ENCODE results near the gene ABHD14A. TPM values are rescaled to one million over a fixed set of nuclear protein-coding genes. Genes with fewer than 3 reads are reported as not detected.

The ABHD14A gene
- total and polyA plus RNA-seq, 2 of the 13 experiments (the other 11 are each of a cell fraction or from before 2014, with no cell fraction given), result 29.5 to 46.9 TPM

GRCh38 chr3:51982352-51982837, 7.5 kb downstream of the ABHD14A start (continued):
- TF ChIP-seq DMTF1 (CRISPR knock-in tag; IDR thresholded peaks at IDR 0.05) (no peak), NR1H2 (CRISPR knock-in tag; IDR thresholded peaks at IDR 0.05; ENCODE audit: borderline replicate concordance, low read depth) (no peak), IRF2 (CRISPR knock-in tag; IDR thresholded peaks at IDR 0.05) (0 out of 2 replicates have a peak, but pooled peaks have one; percentile 54), ZBTB8A (CRISPR knock-in tag; IDR thresholded peaks at IDR 0.05; ENCODE audit: borderline replicate concordance, low read depth) (no peak), ZNF180 (CRISPR knock-in tag; IDR thresholded peaks at IDR 0.05; ENCODE audit: borderline replicate concordance, low read depth) (no peak), TOPORS (CRISPR knock-in tag; IDR thresholded peaks at IDR 0.05) (no peak), ZNF879 (CRISPR knock-in tag; IDR thresholded peaks at IDR 0.05) (no peak), ZNF234 (CRISPR knock-in tag; conservative IDR thresholded peaks at IDR 0.05) (no peak), RARA (CRISPR knock-in tag; IDR thresholded peaks at IDR 0.05) (peak; percentile 71; the same call in 1 of the 2 replicates), TFDP1 (CRISPR knock-in tag; IDR thresholded peaks at IDR 0.05; ENCODE audit: borderline replicate concordance) (0 out of 2 replicates have a peak, but pooled peaks have one; percentile 59), ZNF772 (CRISPR knock-in tag; IDR thresholded peaks at IDR 0.05) (no peak), ZNF674 (CRISPR knock-in tag; IDR thresholded peaks at IDR 0.05; ENCODE audit: low read depth) (no peak), YEATS2 (CRISPR knock-in tag; IDR thresholded peaks at IDR 0.05; ENCODE audit: borderline replicate concordance) (peak; percentile 77; the same call in 1 of the 2 replicates), SP1 (IDR thresholded peaks at IDR 0.05) (no peak), SP1 (CRISPR knock-in tag; IDR thresholded peaks at IDR 0.05) (peak; percentile 68), CEBPG (CRISPR knock-in tag; IDR thresholded peaks at IDR 0.05) (peak; percentile 16; the same call in 1 of the 2 replicates), ZNF530 (CRISPR knock-in tag; IDR thresholded peaks at IDR 0.05; ENCODE audit: low read depth) (no peak), ZNF878 (CRISPR knock-in tag; IDR thresholded peaks at IDR 0.05) (no peak), THAP7 (CRISPR knock-in tag; IDR thresholded peaks at IDR 0.05) (no peak), HNRNPH1 (optimal IDR thresholded peaks at IDR 0.05; ENCODE audit: low read depth, low read length) (no peak), NFE2L1 (CRISPR knock-in tag; IDR thresholded peaks at IDR 0.05; ENCODE audit: borderline replicate concordance) (no peak), SRSF1 (optimal IDR thresholded peaks at IDR 0.05; ENCODE audit: low read depth, low read length) (no peak), ZFP37 (CRISPR knock-in tag; IDR thresholded peaks at IDR 0.05; ENCODE audit: borderline replicate concordance) (no peak), MYC (CRISPR knock-in tag; IDR thresholded peaks at IDR 0.05; ENCODE audit: borderline replicate concordance) (peak; percentile 87), ZBTB3 (CRISPR knock-in tag; IDR thresholded peaks at IDR 0.05; ENCODE audit: borderline replicate concordance, low read depth) (no peak), RFX1 (IDR thresholded peaks at IDR 0.05) (no peak), SMYD3 (CRISPR knock-in tag; IDR thresholded peaks at IDR 0.05) (no peak), ZNF207 (IDR thresholded peaks at IDR 0.05; ENCODE audit: borderline replicate concordance) (no peak), TCF12 (IDR thresholded peaks at IDR 0.05) (no peak), TCF12 (CRISPR knock-in tag; IDR thresholded peaks at IDR 0.05) (no peak), CENPT (CRISPR knock-in tag; IDR thresholded peaks at IDR 0.05; ENCODE audit: low read depth) (peak; percentile 66; the same call in 1 of the 2 replicates)

All from HepG2 (cell line).